SK-N-SH (cell line): ENCODE data around the gene CTXN3. TPM values are rescaled to one million over a fixed set of nuclear protein-coding genes. Genes with fewer than 3 reads are reported as not detected.

ENCODE experiments used
- CTCF ChIA-PET: fragments of 300-600, 350-600 bp; formaldehyde crosslinking; extraction: SDS; loops from one replicate; lab custom pipeline; 2021; lab: Yijun Ruan, JAX
- POLR2A ChIA-PET: fragments of 350-600 bp; sonication (Branson Sonifier 250); formaldehyde crosslinking; extraction: SDS; loops from one replicate; lab custom pipeline; 2020; ENCODE audit warnings: antibody characterized with exemption, inconsistent platforms; lab: Yijun Ruan, JAX
- DNase-seq: peaks from one replicate; pipeline ENCODE4 v3.0.0; 2012
- H2AFZ ChIP-seq: fragments of 200-600 bp; sonication (generic); 2 replicates; pipeline ENCODE4 v1.8.1; 2016; ENCODE audit warnings: antibody characterized with exemption, mild to moderate bottlenecking, low read depth
- H3F3A ChIP-seq: fragments of 200-600 bp; sonication (generic); replicated peaks from 2 replicates; pipeline ENCODE3; 2016; ENCODE audit warnings: antibody characterized with exemption, mild to moderate bottlenecking; ENCODE audit not compliant: insufficient read depth
- H3K27ac ChIP-seq, 2 experiments: fragments of 200-500 bp in 1 of 2; fragments of 200-600 bp in 1 of 2; sonication (Bioruptor generic) in 1 of 2; sonication (generic), shearing (Covaris generic) in 1 of 2; 2 replicates each; pipeline versions ENCODE4 v1.5.1 to v1.6.1; 2014 to 2016; ENCODE audit warnings: low read depth in 2 of 2, inconsistent platforms in 1 of 2, low read length in 1 of 2, mild to moderate bottlenecking in 1 of 2, mixed read lengths in 1 of 2
- H3K27me3 ChIP-seq: fragments of 200-600 bp; sonication (generic), shearing (Covaris generic); 2 replicates; pipeline ENCODE4 v1.6.1; 2016; ENCODE audit warnings: mixed run types; ENCODE audit not compliant: insufficient read depth
- H3K36me3 ChIP-seq, 2 experiments: fragments of 200-500 bp in 1 of 2; fragments of 200-600 bp in 1 of 2; sonication (Bioruptor generic) in 1 of 2; sonication (generic) in 1 of 2; replicated peaks in 1 of 2; 2 replicates each; pipeline versions ENCODE3 to v1.5.1; 2014 to 2016; ENCODE audit warnings: low read length in 1 of 2, mild to moderate bottlenecking in 1 of 2; ENCODE audit not compliant: insufficient read depth in 2 of 2, control insufficient read depth in 1 of 2
- H3K4me1 ChIP-seq, 2 experiments: fragments of 200-500 bp in 1 of 2; fragments of 200-600 bp in 1 of 2; sonication (Bioruptor generic) in 1 of 2; sonication (generic), shearing (Covaris generic) in 1 of 2; 2 replicates each; pipeline versions ENCODE4 v1.5.1 to v1.6.1; 2014 to 2016; ENCODE audit warnings: low read depth in 1 of 2, low read length in 1 of 2, mixed run types in 1 of 2; ENCODE audit not compliant: insufficient read depth in 2 of 2, control insufficient read depth in 1 of 2
- H3K4me2 ChIP-seq: fragments of 200-600 bp; sonication (generic), shearing (Covaris generic); 2 replicates; pipeline ENCODE4 v1.6.1; 2017; ENCODE audit warnings: mixed run types
- H3K4me3 ChIP-seq, 2 experiments: fragments of 200-500 bp in 1 of 2; fragments of 200-600 bp in 1 of 2; sonication (Bioruptor generic) in 1 of 2; sonication (generic), shearing (Covaris generic) in 1 of 2; 2 replicates each; pipeline versions ENCODE4 v1.5.1 to v1.8.1; 2014 to 2016; ENCODE audit warnings: low read depth in 2 of 2, inconsistent platforms in 1 of 2, low read length in 1 of 2, mild to moderate bottlenecking in 1 of 2, mixed read lengths in 1 of 2, moderate library complexity in 1 of 2
- H3K79me2 ChIP-seq: fragments of 200-600 bp; sonication (generic); 2 replicates; pipeline ENCODE4 v1.8.1; 2017; ENCODE audit warnings: mild to moderate bottlenecking; ENCODE audit not compliant: insufficient read depth
- H3K9ac ChIP-seq: fragments of 200-600 bp; sonication (generic); 2 replicates; pipeline ENCODE4 v1.6.1; 2017; ENCODE audit warnings: mixed run types
- H3K9me2 ChIP-seq: fragments of 200-600 bp; sonication (generic); 2 replicates; pipeline ENCODE4 v1.6.1; 2017; ENCODE audit warnings: mixed run types
- H3K9me3 ChIP-seq: fragments of 200-600 bp; sonication (generic); 2 replicates; pipeline ENCODE4 v1.6.1; 2017; ENCODE audit warnings: mixed run types, mild to moderate bottlenecking, moderate library complexity
- H4K20me1 ChIP-seq: fragments of 200-600 bp; sonication (generic); 2 replicates; pipeline ENCODE4 v1.6.1; 2017; ENCODE audit warnings: mild to moderate bottlenecking, mixed run types; ENCODE audit not compliant: insufficient read depth
- CHD2 ChIP-seq: fragments of 150-350 bp; IDR thresholded peaks from 2 replicates; pipeline ENCODE4 v1.6.1; 2018; ENCODE audit warnings: low read length; ENCODE audit not compliant: partially characterized antibody
- EZH2phosphoT487 ChIP-seq: fragments of 200-600 bp; sonication (generic); IDR thresholded peaks from 2 replicates; pipeline ENCODE4 v1.6.1; 2017; ENCODE audit warnings: low read depth, mixed run types, mild to moderate bottlenecking, antibody characterized with exemption, moderate library complexity, borderline replicate concordance
- FOSL2 ChIP-seq: IDR thresholded peaks from 2 replicates; pipeline ENCODE4 v1.4.0; 2012; ENCODE audit warnings: low read depth, mild to moderate bottlenecking, moderate library complexity, borderline replicate concordance
- FOXJ3 ChIP-seq: sonication (generic); formaldehyde crosslinking; IDR thresholded peaks from 2 replicates; pipeline ENCODE4 v1.5.1; 2020; ENCODE audit warnings: mild to moderate bottlenecking, missing genetic modification reagents
- FOXM1 ChIP-seq: IDR thresholded peaks from 2 replicates; pipeline ENCODE4 v1.4.0; 2012; ENCODE audit warnings: low read depth, mild to moderate bottlenecking
- GABPA ChIP-seq: IDR thresholded peaks from 2 replicates; pipeline ENCODE4 v1.4.0; 2012; ENCODE audit warnings: low read depth, mild to moderate bottlenecking
- GATA2 ChIP-seq: sonication (generic); formaldehyde crosslinking; IDR thresholded peaks from 2 replicates; pipeline ENCODE4 v1.5.0; 2020; ENCODE audit warnings: mild to moderate bottlenecking, missing genetic modification reagents
- IRF3 ChIP-seq: fragments of 150-350 bp; IDR thresholded peaks from 2 replicates; pipeline ENCODE4 v1.6.1; 2016; ENCODE audit warnings: mild to moderate bottlenecking, low read depth, low read length
- MAX ChIP-seq: IDR thresholded peaks from 2 replicates; pipeline ENCODE4 v1.4.0; 2012; ENCODE audit warnings: low read depth
- MXI1 ChIP-seq: IDR thresholded peaks from 2 replicates; pipeline ENCODE4 v1.6.1; 2012; ENCODE audit warnings: mild to moderate bottlenecking, low read depth, low read length, improper control_type of control experiment
- PBX3 ChIP-seq: IDR thresholded peaks from 2 replicates; pipeline ENCODE4; 2012
- POLR2AphosphoS5 ChIP-seq: IDR thresholded peaks from 2 replicates; pipeline ENCODE4 v1.6.1; 2012; ENCODE audit warnings: low read depth, low read length
- RCOR1 ChIP-seq: fragments of 150-350 bp; IDR thresholded peaks from 2 replicates; pipeline ENCODE4 v1.6.1; 2017; ENCODE audit warnings: antibody characterized with exemption, low read length
- RXRA ChIP-seq: IDR thresholded peaks from 2 replicates; pipeline ENCODE4 v1.4.0; 2012; ENCODE audit warnings: low read depth, mild to moderate bottlenecking, borderline replicate concordance
- SIN3A ChIP-seq: IDR thresholded peaks from 2 replicates; pipeline ENCODE4 v1.6.1; 2012; ENCODE audit warnings: low read depth, mild to moderate bottlenecking, low read length, moderate library complexity, borderline replicate concordance
- SMC3 ChIP-seq: IDR thresholded peaks from 2 replicates; pipeline ENCODE4 v1.6.1; 2012; ENCODE audit warnings: low read depth, low read length, improper control_type of control experiment
- TCF12 ChIP-seq: IDR thresholded peaks from 2 replicates; pipeline ENCODE4 v1.4.0; 2012
- USF2 ChIP-seq: fragments of 150-350 bp; IDR thresholded peaks from 2 replicates; pipeline ENCODE4 v1.6.1; 2017; ENCODE audit warnings: antibody characterized with exemption, low read length, low read depth, borderline replicate concordance
- YY1 ChIP-seq: IDR thresholded peaks from 2 replicates; pipeline ENCODE4 v1.4.0; 2012; ENCODE audit warnings: low read depth, mild to moderate bottlenecking
- ZBTB33 ChIP-seq: IDR thresholded peaks from 2 replicates; pipeline ENCODE4 v1.4.0; 2012; ENCODE audit warnings: low read depth, borderline replicate concordance
- WGBS: methylation state at CpG from one replicate; pipeline ENCODE4 v1.1.6; 2017; ENCODE audit warnings: low lambda C conversion rate; 5-methylcytosine and 5-hydroxymethylcytosine counted together
- polyA plus RNA-seq, 3 experiments: library from polyadenylated mRNA; depleted of rRNA; stranded (reverse); fragments of >200 nt; gene quantifications; 2 replicates each; pipeline ENCODE4 v1.2.3, GENCODE V29; 2012

Gene CTXN3
- polyA plus RNA-seq, 1 of the 3 experiments (the other 2 are of a cell fraction), result not detected

- no peak for TF ChIP-seq PBX3
- TF ChIP-seq POLR2AphosphoS5, result no peak
These were observed 5.9 kb upstream of the CTXN3 start (continued) for GRCh38 chr5:127642949-127643348.

- DNase-seq, result no peak
- Histone ChIP-seq H3K9me2 (no peaks in the 10 kb centered on the region), H3K79me2 (no peaks in the 10 kb centered on the region), H3K36me3 (no peaks in the 10 kb centered on the region), H3K27ac (no peak overlapping the region), H4K20me1 (no peaks in the 10 kb centered on the region), H3K27me3 (peaks cover 5% of the 10 kb centered on the region; the same call in 1 of the 2 replicates), H3K4me1 (no peaks in the 10 kb centered on the region), H3K4me2 (no peak overlapping the region), H3K9me3 (no peaks in the 10 kb centered on the region), H3F3A (no peaks in the 10 kb centered on the region), H3K9ac (no peak overlapping the region), H2AFZ (no peak overlapping the region), H3K4me3 (no peak overlapping the region)
- TF ChIP-seq USF2, result no peak
- no peak for TF ChIP-seq EZH2phosphoT487
- TF ChIP-seq PBX3, result no peak
- no peak for TF ChIP-seq SMC3
- no peak for TF ChIP-seq CHD2
- no peak for TF ChIP-seq RCOR1
- no peak for TF ChIP-seq YY1
- TF ChIP-seq IRF3, result no peak
- no peak for TF ChIP-seq FOSL2
- TF ChIP-seq RXRA, result no peak
- TF ChIP-seq MXI1, result no peak
- TF ChIP-seq FOXM1, result no peak
- TF ChIP-seq FOXJ3 (CRISPR knock-in tag), result no peak
- TF ChIP-seq SIN3A, result no peak
- no peak for TF ChIP-seq ZBTB33
- no peak for TF ChIP-seq GABPA
- TF ChIP-seq GATA2 (CRISPR knock-in tag), result no peak
- TF ChIP-seq MAX, result no peak
- no peak for TF ChIP-seq TCF12
- ChIA-PET CTCF (no interaction called here), POLR2A (no interaction called here)
- 0% methylated on average over 1 of the region's 1 CpG for WGBS
These were observed 5.3 kb upstream of the CTXN3 start for GRCh38 chr5:127643607-127644006.
